ENCODE results near the gene ADAM33. TPM values are rescaled to one million over a fixed set of nuclear protein-coding genes. Genes with fewer than 3 reads are reported as not detected.

The ADAM33 gene
- total and polyA plus RNA-seq, 2 experiments from 2014 or later, result 2.8 to 6.0 TPM

- Histone ChIP-seq H3K79me2 (replicated peaks; ENCODE audit: insufficient read depth) (no peaks in the 10 kb centered on the region), H3K4me3 (no peak overlapping the region), H3F3A (replicated peaks; ENCODE audit: low read depth) (no peaks in the 10 kb centered on the region), H3K4me2 (no peak overlapping the region), H4K20me1 (replicated peaks; ENCODE audit: insufficient read depth) (no peaks in the 10 kb centered on the region; the same call in 1 of the 2 replicates), H2AFZ (no peak overlapping the region), H3K9me2 (ENCODE audit: insufficient read depth) (no peaks in the 10 kb centered on the region), H3K27ac (ENCODE audit: low read depth) (no peak overlapping the region), H3K27me3 (ENCODE audit: insufficient read depth) (no peaks in the 10 kb centered on the region), H3K4me1 (ENCODE audit: insufficient read depth) (no peaks in the 10 kb centered on the region; the same call in 1 of the 2 replicates), H3K36me3 (ENCODE audit: insufficient read depth) (no peaks in the 10 kb centered on the region)
- no peaks in the 10 kb centered on the region for H3K36me3 Mint-ChIP-seq (ENCODE audit: low read depth)
- peaks cover 6% of the 10 kb centered on the region for H3K27me3 Mint-ChIP-seq (ENCODE audit: insufficient read depth, low read depth, poor library complexity)
- H3K27ac Mint-ChIP-seq, result no peak overlapping the region
- peak; percentile 61 for DNase-seq (ENCODE audit: low spot score)
- TF ChIP-seq ETS1 (IDR thresholded peaks at IDR 0.05) (no peak), NANOG (IDR thresholded peaks at IDR 0.05; ENCODE audit: borderline replicate concordance) (no peak), EZH2phosphoT487 (IDR thresholded peaks at IDR 0.05; ENCODE audit: unreplicated experiment) (no peak), POLR2AphosphoS5 (IDR thresholded peaks at IDR 0.05; ENCODE audit: low read depth) (no peak), CREB1 (CRISPR knock-in tag; IDR thresholded peaks at IDR 0.05; ENCODE audit: low read depth) (no peak), JUNB (IDR thresholded peaks at IDR 0.05; ENCODE audit: unreplicated experiment) (no peak), CTCF (conservative IDR thresholded peaks at IDR 0.05; ENCODE audit: low read depth in 2 of 2) (peak; percentile 43 to 61)
- TF ChIP-seq, protein P1, sequence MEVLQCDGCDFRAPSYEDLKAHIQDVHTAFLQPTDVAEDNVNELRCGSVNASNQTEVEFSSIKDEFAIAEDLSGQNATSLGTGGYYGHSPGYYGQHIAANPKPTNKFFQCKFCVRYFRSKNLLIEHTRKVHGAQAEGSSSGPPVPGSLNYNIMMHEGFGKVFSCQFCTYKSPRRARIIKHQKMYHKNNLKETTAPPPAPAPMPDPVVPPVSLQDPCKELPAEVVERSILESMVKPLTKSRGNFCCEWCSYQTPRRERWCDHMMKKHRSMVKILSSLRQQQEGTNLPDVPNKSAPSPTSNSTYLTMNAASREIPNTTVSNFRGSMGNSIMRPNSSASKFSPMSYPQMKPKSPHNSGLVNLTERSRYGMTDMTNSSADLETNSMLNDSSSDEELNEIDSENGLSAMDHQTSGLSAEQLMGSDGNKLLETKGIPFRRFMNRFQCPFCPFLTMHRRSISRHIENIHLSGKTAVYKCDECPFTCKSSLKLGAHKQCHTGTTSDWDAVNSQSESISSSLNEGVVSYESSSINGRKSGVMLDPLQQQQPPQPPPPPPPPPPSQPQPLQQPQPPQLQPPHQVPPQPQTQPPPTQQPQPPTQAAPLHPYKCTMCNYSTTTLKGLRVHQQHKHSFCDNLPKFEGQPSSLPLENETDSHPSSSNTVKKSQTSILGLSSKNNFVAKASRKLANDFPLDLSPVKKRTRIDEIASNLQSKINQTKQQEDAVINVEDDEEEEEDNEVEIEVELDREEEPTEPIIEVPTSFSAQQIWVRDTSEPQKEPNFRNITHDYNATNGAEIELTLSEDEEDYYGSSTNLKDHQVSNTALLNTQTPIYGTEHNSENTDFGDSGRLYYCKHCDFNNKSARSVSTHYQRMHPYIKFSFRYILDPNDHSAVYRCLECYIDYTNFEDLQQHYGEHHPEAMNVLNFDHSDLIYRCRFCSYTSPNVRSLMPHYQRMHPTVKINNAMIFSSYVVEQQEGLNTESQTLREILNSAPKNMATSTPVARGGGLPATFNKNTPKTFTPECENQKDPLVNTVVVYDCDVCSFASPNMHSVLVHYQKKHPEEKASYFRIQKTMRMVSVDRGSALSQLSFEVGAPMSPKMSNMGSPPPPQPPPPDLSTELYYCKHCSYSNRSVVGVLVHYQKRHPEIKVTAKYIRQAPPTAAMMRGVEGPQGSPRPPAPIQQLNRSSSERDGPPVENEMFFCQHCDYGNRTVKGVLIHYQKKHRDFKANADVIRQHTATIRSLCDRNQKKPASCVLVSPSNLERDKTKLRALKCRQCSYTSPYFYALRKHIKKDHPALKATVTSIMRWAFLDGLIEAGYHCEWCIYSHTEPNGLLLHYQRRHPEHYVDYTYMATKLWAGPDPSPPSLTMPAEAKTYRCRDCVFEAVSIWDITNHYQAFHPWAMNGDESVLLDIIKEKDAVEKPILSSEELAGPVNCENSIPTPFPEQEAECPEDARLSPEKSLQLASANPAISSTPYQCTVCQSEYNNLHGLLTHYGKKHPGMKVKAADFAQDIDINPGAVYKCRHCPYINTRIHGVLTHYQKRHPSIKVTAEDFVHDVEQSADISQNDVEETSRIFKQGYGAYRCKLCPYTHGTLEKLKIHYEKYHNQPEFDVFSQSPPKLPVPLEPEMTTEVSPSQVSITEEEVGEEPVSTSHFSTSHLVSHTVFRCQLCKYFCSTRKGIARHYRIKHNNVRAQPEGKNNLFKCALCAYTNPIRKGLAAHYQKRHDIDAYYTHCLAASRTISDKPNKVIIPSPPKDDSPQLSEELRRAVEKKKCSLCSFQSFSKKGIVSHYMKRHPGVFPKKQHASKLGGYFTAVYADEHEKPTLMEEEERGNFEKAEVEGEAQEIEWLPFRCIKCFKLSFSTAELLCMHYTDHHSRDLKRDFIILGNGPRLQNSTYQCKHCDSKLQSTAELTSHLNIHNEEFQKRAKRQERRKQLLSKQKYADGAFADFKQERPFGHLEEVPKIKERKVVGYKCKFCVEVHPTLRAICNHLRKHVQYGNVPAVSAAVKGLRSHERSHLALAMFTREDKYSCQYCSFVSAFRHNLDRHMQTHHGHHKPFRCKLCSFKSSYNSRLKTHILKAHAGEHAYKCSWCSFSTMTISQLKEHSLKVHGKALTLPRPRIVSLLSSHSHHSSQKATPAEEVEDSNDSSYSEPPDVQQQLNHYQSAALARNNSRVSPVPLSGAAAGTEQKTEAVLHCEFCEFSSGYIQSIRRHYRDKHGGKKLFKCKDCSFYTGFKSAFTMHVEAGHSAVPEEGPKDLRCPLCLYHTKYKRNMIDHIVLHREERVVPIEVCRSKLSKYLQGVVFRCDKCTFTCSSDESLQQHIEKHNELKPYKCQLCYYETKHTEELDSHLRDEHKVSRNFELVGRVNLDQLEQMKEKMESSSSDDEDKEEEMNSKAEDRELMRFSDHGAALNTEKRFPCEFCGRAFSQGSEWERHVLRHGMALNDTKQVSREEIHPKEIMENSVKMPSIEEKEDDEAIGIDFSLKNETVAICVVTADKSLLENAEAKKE (CRISPR knock-in tag; IDR thresholded peaks at IDR 0.05), result no peak
- H3K9me3 Mint-ChIP-seq, result no peaks in the 10 kb centered on the region
- H3K4me3 Mint-ChIP-seq, result no peak overlapping the region
- ATAC-seq, result peak; percentile 75
- peaks cover 10% of the 10 kb centered on the region; the same call in 2 of the 3 replicates for H3K4me1 Mint-ChIP-seq
Observed at GRCh38 chr20:3621111-3621510, 60.7 kb downstream of the ADAM33 start.

Other genes with a start within 250 kb of the ADAM33 start
- gene ATRN, start 211.0 kb downstream of the ADAM33 start, total RNA-seq (2014; rRNA removed; shearing (Covaris generic)), result 14.7 and 18.3 TPM in 2 replicates
- gene ATRN, start 211.0 kb downstream of the ADAM33 start, polyA plus RNA-seq (2016; fragmentation: Nextera tagmentation; extraction: Ambion mirVana), result 2.0 and 2.2 TPM in 2 replicates
- gene GFRA4, start 18.6 kb downstream of the ADAM33 start, total RNA-seq (2014; rRNA removed; shearing (Covaris generic)), result not detected in 2 replicates
- gene GFRA4, start 18.6 kb downstream of the ADAM33 start, polyA plus RNA-seq (2016; fragmentation: Nextera tagmentation; extraction: Ambion mirVana), result 0.30 TPM in 1 of 2 replicates, not detected in the other
- gene SIGLEC1, start 30.6 kb upstream of the ADAM33 start, total RNA-seq (2014; rRNA removed; shearing (Covaris generic)), result not detected in 2 replicates
- gene SIGLEC1, start 30.6 kb upstream of the ADAM33 start, polyA plus RNA-seq (2016; fragmentation: Nextera tagmentation; extraction: Ambion mirVana), result not detected in 2 replicates
- 6.4 and 6.5 TPM in 2 replicates for gene HSPA12B, start 50.7 kb upstream of the ADAM33 start, total RNA-seq (2014; rRNA removed; shearing (Covaris generic))
- gene HSPA12B, start 50.7 kb upstream of the ADAM33 start, polyA plus RNA-seq (2016; fragmentation: Nextera tagmentation; extraction: Ambion mirVana), result 2.8 and 3.3 TPM in 2 replicates
- 79.0 and 86.6 TPM in 2 replicates for gene ADISSP, start 85.7 kb upstream of the ADAM33 start, total RNA-seq (2014; rRNA removed; shearing (Covaris generic))
- 126 and 131 TPM in 2 replicates for gene ADISSP, start 85.7 kb upstream of the ADAM33 start, polyA plus RNA-seq (2016; fragmentation: Nextera tagmentation; extraction: Ambion mirVana)
- 0.69 and 1.3 TPM in 2 replicates for gene SPEF1, start 99.4 kb upstream of the ADAM33 start, total RNA-seq (2014; rRNA removed; shearing (Covaris generic))
- gene SPEF1, start 99.4 kb upstream of the ADAM33 start, polyA plus RNA-seq (2016; fragmentation: Nextera tagmentation; extraction: Ambion mirVana), result 0.68 and 0.85 TPM in 2 replicates
- gene CENPB, start 104.7 kb upstream of the ADAM33 start, total RNA-seq (2014; rRNA removed; shearing (Covaris generic)), result 44.3 and 52.1 TPM in 2 replicates
- 9.5 and 10.8 TPM in 2 replicates for gene CENPB, start 104.7 kb upstream of the ADAM33 start, polyA plus RNA-seq (2016; fragmentation: Nextera tagmentation; extraction: Ambion mirVana)
- gene CDC25B, start 114.3 kb upstream of the ADAM33 start, total RNA-seq (2014; rRNA removed; shearing (Covaris generic)), result 19.9 and 33.0 TPM in 2 replicates
- gene CDC25B, start 114.3 kb upstream of the ADAM33 start, polyA plus RNA-seq (2016; fragmentation: Nextera tagmentation; extraction: Ambion mirVana), result 9.8 and 10.5 TPM in 2 replicates
- 1.2 and 1.8 TPM in 2 replicates for gene AP5S1, start 138.5 kb upstream of the ADAM33 start, total RNA-seq (2014; rRNA removed; shearing (Covaris generic))
- 1.8 and 2.8 TPM in 2 replicates for gene AP5S1, start 138.5 kb upstream of the ADAM33 start, polyA plus RNA-seq (2016; fragmentation: Nextera tagmentation; extraction: Ambion mirVana)
- 21.8 and 21.9 TPM in 2 replicates for gene MAVS, start 164.8 kb upstream of the ADAM33 start, total RNA-seq (2014; rRNA removed; shearing (Covaris generic))
- 4.4 and 5.2 TPM in 2 replicates for gene MAVS, start 164.8 kb upstream of the ADAM33 start, polyA plus RNA-seq (2016; fragmentation: Nextera tagmentation; extraction: Ambion mirVana)
- 63.4 and 72.0 TPM in 2 replicates for gene PANK2, start 207.4 kb upstream of the ADAM33 start, total RNA-seq (2014; rRNA removed; shearing (Covaris generic))
- 36.1 and 36.8 TPM in 2 replicates for gene PANK2, start 207.4 kb upstream of the ADAM33 start, polyA plus RNA-seq (2016; fragmentation: Nextera tagmentation; extraction: Ambion mirVana)